Measurements from ENCODE around the gene ZNF311. TPM values are rescaled to one million over a fixed set of nuclear protein-coding genes. Genes with fewer than 3 reads are reported as not detected.
"Not testable (repeated sequence)": the region's sequence is repeated elsewhere in the genome, so short reads cannot be mapped to it uniquely, and the experiment has no call there.

Gene ZNF311
- polyA plus RNA-seq, 4 donors, result 5.2 to 6.9 (median 6.7) TPM

DNA sequence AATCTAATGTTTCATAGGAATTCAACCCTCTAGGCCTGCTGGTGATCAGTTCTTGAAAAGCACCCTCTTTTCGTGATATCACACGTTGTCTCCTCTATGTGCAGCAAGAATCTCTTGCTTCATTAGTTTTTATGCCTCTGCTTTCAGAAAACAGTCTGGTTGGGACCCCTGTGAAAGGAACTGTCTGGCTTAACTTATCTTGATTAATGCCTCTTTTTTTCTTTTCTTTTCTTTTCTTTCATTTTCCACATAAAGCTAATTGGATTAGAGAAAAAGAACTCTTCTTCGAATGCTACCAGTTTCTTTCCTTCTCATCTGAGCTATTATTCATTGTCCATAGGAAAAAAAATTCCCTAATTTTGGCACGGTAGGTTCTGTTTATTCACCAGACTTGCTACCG, 21.3 kb downstream of the ZNF311 start:
- DNase-seq (ENCODE audit: low read depth in 4 of 4, low spot score in 3 of 4), result no peak

DNA sequence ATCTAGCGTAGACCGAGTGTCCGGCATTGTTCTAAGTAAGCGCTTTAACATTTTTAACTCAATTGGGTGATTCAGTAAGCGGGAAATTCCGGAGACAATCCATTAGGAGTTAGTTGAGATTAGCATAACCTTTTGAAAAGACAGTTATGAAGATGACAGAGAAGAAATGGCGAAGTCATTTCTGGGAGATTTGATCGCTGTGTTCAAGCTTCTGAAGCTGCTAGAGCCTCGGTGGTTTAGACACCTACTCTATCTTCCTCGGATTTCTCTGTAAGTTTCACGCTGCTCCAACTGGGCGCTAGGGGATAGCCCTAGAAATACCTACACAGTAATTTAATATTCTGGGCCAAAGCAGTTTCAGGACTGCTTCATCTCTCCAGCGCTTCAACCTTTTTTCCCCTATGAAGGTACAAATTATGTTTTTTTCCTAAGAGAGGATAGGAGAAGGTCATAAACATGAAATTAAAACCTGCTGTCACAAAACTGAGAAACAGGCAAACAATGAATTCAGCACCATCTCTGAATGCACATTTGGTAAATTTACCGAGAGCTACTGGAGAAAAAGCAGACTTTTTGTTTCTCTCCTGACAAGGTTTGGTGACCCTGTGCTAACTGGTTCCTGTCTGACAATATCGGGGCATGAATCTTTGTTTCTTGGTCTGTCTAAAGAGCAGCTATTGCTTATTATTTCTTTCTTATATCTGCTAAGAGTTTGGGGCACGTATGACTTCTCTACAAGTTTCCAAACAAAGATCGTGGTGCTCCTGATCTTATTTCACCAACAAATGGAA, 22.4 kb downstream of the ZNF311 start:
- peak in 1 of 4 donors; percentile 63 for DNase-seq (ENCODE audit: low read depth in 4 of 4, low spot score in 3 of 4)

DNA sequence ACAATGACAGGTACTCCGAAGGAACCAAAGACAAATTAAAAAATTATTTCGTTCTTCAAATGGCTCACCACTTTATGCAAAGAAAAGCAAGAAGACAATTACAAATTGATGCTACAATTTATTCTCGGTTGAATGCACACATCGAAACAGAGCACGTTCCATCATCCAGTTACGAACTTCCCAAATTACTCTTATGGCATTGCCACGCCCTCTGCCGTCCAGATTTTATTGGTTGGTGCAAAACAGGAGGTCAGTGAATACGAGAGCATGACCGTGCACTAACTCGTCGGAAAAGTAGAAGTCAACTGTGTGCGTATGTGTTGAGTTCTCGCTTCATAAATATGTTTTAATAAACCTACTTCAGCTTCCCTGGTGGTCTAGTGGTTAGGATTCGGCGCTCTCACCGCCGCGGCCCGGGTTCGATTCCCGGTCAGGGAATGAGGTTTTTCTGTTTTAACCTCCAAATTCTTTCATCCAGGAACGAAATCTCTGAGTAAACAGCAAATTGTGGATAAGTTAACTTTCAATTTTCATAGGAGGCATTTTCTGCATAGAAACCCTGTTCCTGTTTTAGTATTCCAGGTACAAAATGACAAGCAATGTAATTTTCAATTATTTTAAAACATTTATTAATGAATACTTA, 23.2 kb downstream of the ZNF311 start:
- DNase-seq (ENCODE audit: low read depth in 4 of 4, low spot score in 3 of 4), result peak; percentile 77 to 86 (median 80)

DNA sequence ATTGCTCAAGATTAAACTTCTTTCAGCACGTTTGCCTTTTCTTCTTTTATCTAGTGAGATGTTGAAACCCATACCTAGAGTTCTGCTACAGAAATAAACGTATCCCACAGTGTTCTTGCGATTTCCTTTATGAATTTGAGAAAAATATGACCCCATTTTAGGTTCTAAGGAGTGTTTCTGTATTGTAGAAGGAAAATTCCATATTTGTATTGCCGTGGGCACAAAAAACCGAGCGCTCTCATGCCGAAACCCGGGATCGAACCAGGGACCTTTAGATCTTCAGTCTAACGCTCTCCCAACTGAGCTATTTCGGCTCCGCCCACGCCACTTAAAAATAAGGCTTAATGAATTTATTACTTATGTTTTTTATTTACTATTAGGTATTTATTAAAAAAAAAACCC, 23.7 kb downstream of the ZNF311 start:
- DNase-seq (ENCODE audit: low read depth in 4 of 4, low spot score in 3 of 4), result peak in 2 of 4 donors; percentile 73

DNA sequence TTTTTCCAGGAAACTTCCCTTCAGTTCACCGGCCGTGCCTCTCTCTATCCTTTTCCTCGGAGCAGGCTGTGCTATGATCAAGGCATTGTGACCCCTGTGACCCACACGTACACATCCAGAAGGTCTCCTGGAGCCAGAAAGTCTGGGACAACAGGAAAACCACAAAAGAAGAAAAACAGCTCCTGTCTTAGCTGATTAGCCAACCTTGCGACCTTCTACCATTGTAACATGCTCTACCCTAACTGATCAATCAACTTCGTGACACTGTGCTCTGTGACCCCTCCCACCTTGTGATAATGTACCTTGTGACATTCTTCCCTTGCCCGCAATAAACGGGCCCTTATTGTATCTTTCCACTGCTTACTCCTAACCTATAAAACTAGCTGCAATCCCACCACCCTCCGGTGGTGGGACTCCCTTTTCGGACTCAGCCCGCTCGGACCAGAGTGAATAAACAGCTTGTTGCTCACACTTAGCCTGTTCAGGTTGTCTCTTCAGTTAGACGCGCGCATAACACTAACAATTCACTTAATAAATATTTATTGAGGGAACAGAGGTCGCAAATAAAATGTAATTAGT, 24.2 kb downstream of the ZNF311 start:
- DNase-seq (ENCODE audit: low read depth in 4 of 4, low spot score in 3 of 4), result peak in 2 of 4 donors; percentile 75 to 80

DNA sequence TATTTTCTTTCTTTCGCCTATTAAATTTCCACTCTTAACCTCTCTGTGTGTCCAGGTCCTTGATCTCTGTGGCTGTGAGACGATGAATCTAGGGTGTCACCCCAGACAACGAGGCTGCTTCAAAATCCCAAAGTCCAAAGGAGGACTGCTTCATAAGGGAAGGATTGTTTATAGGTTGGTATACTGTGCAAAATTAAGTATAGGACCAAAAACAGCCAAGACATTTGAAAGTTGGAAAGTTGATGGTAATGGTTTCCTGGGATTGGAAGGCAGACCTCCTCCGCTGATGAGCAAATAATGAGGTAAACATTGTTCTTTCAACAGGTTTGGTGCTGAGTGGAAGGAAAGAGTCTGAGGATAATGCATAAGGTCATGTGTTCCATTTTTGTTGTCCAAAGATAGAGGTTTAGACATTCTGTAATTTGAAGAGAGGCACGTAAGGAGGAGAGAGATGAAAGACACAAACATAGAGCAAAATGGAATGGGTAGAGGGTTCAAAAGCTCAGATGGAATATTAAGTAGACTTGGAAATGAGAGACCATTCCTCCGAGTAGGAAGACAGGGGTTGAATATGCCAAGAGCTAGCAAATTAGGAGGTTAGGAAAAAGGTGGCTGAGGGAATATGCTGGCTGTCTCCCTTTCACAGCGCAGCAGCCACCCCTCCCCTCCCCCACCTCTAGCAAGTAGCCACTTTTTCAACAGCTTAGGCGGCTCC, 24.8 kb downstream of the ZNF311 start:
- no peak for DNase-seq (ENCODE audit: low read depth in 4 of 4, low spot score in 3 of 4)

DNA sequence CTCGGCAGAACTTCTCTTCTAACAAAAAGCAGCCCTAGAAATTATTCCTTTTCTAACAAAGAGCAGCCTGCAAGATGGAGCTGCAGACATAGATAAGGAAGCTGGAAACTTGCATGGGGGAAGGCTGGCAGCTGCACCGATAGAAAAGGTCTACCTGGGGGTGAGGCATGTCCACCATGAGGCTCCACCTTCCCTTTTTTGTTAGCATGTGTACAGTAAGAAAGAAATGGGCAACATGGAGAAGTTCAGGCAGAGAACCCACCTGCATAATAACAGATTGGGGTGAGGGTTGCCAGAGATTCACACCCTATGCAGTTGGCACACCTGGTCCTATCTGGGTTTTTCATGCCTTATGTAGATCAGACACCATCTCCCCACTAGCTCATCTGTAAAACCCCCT, 25.4 kb downstream of the ZNF311 start:
- DNase-seq (ENCODE audit: low read depth in 4 of 4, low spot score in 3 of 4), result no peak

DNA sequence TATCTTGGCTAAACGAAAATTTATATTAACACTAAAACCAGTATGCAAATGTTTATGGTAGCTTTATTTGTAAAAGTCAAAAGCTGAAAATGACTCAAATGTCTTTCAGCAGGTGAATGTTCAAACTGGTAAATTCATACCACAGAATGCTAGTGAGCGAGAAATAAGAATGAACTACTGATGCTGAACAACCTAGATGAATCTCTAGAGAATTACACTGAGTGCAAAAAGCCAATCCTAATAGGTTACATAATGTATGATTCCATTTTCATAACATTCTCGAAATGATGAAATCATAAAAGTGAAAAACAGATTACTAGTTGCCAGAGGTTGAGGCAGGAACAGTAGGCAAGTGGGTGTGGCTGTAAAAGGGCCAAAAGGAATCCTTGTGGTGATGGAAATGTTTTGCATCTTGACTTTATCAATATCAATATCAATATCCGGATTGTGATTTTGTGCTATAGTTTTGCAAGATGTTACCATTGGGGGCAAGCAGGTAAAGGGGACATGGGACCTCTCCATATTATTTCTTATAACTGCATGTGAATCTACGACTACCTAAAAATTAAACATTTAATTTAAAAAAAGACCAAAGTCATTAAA, 26.1 kb downstream of the ZNF311 start:
- no peak for DNase-seq (ENCODE audit: low read depth in 4 of 4, low spot score in 3 of 4)

DNA sequence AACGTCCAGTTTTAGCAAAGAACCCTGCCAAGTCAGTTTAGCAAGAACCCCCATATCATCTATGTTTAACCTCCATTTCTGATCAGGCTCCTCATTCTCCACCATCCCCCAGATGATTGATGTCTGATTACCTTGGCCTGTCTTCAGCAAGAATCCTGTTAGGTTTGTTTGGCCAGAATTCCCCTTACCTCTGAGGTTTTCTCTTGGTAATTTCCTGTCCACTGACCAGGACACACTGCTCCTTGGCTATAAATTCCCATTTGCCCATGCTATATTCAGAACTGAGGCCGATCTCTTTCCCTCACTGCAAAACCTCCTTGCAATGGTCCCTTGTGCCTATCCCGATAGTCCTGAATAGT, 27.0 kb downstream of the ZNF311 start:
- no peak for DNase-seq (ENCODE audit: low read depth in 4 of 4, low spot score in 3 of 4)

DNA sequence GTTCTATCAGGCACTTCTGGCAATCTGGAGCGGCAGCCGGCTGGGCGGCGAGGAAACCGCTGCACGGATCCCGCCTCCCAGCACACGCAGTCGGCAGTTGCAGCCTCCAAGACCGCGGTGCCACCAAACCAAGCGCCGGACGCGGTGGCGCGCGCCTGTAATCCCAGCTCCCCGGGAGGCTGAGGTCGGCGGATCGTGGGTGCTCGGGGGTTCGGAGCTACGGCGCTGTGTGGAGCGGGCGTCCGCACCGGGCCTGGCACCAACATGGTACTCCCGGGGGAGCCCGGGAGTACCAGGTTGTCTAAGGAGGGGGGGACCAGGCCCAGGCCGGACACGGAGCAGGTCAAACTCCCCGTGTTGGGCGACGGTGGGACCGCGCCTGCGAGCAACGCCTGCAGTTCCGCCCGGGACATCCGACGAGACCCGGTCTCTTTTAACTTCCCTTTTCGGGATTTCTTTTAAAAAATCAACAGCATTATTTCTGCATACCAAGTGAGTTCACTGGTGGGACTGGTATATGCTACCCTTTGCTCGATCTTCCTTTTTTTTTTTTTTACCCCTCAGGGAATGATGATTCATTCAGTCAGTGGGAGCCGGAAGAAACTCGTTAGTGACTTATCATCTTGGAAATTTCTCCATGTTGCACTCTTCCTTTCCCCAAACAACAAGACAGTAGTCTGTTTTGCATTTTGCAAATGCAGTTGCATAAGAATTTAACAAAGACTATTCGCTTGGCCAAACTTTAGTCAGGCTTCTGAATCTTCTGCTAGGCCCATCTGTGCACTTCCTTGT, 27.6 kb downstream of the ZNF311 start:
- DNase-seq (ENCODE audit: low read depth in 4 of 4, low spot score in 3 of 4), result no peak

DNA sequence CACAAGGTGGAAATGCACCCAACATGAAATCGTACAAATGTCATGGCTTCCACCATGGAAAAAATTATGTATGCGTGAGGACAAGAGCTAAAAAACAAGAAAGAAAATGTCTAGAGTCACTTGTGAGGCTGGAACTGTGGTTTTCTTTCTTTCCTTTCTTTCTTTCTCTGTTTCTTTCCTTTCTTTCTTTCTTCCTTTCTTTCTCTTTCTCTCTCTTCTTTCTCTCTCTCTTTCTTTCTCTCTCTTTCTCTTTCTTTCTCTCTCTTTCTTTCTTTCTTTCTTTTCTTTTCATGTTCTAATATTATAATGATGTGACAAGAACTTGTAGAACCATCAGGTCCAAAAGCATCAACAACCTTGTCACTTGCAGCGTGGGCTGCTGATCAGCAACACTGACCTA, 28.4 kb downstream of the ZNF311 start:
- DNase-seq (ENCODE audit: low read depth in 4 of 4, low spot score in 3 of 4), result no peak

DNA sequence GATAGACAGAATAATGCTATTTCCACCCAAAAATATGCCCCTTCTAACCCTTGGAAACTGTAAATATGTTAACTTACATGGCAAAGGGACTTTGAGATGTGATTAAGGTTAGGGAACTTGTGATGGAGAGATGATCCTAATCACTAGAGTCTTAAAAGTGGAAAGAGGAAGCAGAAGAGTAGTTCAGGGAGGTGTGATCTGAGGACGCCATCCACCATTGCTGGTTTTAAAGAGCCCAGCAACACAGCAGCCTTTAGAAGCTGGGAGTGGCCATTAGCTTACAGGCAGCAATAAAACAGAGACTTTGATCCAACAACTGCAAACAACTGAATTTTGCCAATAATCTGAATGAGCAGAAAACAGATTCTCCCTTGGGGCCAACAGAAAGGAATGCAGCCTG, 30.6 kb downstream of the ZNF311 start:
- no peak for DNase-seq (ENCODE audit: low read depth in 4 of 4, low spot score in 3 of 4)

DNA sequence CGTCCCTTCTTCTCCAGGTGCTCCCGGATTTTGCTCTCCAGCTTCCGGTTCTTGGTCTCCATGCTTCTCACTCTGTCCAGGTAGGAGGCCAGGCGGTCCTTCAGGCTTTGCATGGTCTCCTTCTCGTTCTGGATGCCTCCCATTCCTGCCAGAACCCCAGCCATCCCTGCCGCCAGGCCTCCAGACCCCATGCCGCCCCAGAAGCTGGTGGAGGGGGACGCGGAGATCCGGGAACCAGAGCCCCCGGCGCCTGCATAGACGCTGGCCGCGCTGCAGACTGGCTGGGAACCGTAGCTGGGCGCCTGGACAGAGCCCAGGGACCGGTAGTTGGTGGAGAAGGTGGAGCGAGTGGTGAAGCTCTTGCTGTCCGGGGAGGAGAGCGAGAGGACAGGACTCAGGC, 35.1 kb downstream of the ZNF311 start:
- not testable (repeated sequence) for DNase-seq (ENCODE audit: low read depth in 4 of 4, low spot score in 3 of 4)

DNA sequence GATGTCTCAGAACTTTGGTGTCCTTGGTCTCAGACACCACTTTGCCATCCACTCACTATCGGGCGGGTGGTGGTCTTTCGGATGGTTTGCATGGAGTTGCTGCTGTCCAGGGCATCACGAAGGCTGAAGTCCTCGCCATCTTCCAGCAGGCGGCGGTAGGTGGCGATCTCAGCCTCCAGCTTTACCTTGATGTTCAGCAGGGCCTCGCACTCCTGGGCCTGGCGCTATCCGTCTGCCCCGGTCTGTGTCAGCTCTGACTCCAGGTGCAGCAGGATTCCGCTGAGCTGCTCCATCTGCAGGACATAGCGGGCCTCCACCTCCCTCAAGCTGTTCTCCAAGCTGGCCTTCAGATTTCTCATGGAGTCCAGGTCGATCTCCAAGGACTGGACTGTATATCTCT, 36.0 kb downstream of the ZNF311 start:
- DNase-seq (ENCODE audit: low read depth in 4 of 4, low spot score in 3 of 4), result no peak

DNA sequence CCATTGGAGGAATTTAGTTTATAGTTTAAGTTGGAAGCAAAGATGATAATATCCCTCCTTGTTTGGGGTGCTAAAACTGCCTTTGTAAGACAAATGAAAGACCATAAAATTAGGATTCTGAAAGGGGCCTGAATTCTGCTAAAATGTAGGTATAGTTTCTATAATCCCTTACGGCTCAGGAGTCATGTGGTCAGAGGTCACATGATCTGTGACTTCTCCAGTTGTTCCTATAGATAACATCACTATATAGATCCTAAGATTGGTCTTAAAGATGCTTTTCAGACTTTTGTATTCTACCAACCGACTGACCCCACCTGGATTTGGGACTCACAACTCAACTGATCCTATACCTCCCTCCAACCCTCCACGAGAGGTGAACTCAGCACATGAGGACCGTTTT, 36.6 kb downstream of the ZNF311 start:
- DNase-seq (ENCODE audit: low read depth in 4 of 4, low spot score in 3 of 4), result no peak

DNA sequence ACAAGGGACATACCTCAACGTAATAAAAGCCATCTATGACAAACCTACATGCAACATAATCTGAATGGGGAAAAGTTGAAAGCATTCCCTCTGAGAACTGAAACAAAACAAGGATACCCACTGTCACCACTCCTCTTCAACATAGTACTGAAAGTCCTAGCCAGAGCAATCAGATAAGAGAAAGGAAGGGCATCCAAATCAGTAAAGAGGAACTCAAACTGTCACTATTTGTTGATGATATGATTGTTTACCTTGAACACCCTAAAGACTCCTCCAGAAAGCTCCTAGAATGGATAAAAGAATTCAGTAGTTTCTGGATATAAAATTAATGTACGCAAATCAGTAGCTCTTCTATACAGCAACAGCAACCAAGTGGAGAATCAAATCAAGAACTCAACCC, 39.4 kb downstream of the ZNF311 start:
- DNase-seq (ENCODE audit: low read depth in 4 of 4, low spot score in 3 of 4), result no peak

DNA sequence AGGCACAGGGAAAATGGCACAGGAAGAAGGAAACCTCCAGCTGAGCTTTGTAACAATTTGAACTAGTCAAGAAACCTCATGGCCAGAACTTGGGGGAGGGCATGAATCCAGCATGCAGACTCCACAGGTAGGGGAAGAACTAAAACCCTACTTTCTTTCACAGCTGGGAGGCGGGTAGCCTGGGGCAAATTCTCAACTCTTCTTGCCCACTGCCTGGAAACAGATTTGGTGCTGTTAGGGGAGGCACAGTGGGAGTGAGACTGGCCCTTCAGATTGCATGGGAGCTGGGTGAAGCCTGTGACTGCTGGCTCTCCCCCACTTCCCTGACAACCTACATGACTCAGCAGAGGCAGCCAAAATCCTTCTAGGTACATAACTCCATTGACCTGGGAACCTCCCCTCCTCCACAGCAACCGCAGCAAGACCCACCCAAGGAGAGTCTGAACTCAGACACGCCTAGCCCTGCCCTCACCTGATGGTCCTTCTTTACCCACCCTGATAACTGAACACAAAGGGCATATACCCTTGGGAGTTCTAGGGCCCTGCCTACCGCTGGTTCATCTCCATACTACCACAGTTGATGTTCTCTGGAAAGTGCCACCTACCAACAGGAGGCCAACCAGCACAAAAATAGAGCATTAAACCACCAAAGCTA, 44.1 kb downstream of the ZNF311 start:
- no peak for DNase-seq (ENCODE audit: low read depth in 4 of 4, low spot score in 3 of 4)

DNA sequence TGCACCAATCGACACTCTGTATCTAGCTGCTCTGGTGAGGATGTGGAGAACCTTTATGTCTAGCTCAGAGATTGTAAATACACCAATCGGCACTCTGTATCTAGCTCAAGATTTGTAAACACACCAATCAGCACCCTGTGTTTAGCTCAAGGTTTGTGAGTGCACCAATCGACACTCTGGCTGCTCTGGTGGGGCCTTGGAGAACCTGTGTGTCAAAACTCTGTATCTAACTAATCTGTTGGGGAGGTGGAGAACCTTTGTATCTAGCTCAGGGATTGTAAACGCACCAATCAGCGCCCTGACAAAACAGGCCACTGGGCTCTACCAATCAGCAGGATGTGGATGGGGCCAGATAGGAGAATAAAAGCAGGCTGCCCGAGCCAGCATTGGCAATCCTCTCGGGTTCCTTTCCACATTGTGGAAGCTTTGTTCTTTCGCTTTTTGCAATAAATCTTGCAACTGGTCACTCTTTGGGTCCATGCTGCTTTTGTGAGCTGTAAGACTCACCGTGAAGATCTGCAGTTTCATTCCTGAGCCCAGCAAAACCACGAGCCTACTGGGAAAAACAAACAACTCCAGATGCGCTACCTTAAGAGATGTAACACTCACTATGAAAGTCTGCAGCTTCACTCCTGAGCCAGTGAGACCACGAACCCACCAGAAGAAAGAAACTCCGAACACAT, 46.4 kb downstream of the ZNF311 start:
- DNase-seq (ENCODE audit: low read depth in 4 of 4, low spot score in 3 of 4), result not testable (repeated sequence)

DNA sequence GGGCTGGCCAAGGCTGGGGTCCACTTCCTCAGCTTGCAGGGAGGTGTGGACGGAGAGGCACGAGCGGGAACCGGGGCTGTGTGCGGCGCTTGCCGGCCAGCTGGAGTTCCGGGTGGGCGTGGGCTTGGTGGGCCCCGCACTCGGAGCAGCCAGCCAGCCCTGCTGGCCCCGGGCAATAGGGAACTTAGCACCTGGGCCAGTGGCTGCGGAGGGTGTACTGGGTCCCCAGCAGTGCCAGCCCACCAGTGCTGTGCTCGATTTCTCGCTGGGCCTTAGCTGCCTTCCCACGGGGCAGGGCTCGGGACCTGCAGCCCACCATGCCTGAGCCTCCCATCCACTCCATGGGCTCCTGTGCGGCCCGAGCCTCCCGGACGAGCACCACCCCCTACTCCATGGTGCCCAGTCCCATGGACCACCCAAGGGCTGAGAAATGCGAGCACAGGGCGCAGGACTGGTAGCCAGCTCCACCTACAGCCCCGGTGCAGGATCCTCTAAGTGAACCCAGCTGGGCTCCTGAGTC, 47.3 kb downstream of the ZNF311 start:
- DNase-seq (ENCODE audit: low read depth in 4 of 4, low spot score in 3 of 4), result not testable (repeated sequence)

All from left renal pelvis (tissue), 4 donors.